AG04449 (cell line): ENCODE results near the gene ZNF708.
"Not testable (repeated sequence)": the region's sequence is repeated elsewhere in the genome, so short reads cannot be mapped to it uniquely, and the experiment has no call there.

Source experiments
- CTCF ChIA-PET: fragments of 350-600 bp; formaldehyde crosslinking; extraction: SDS; loops from one replicate; lab custom pipeline; 2021; ENCODE audit warnings: antibody characterized with exemption; lab: Yijun Ruan, JAX
- POLR2A ChIA-PET: fragments of 400-600, 350-600 bp; formaldehyde crosslinking; extraction: SDS; loops from one replicate; lab custom pipeline; 2020; ENCODE audit warnings: antibody characterized with exemption, inconsistent platforms; lab: Yijun Ruan, JAX
- DNase-seq: peaks from one replicate; pipeline ENCODE4 v3.0.0-alpha.2; 2010; ENCODE audit warnings: low read depth, low spot score
- H3K4me3 ChIP-seq: 2 replicates; pipeline ENCODE4 v1.5.1; 2011; ENCODE audit warnings: low read depth, mild to moderate bottlenecking, control low read depth, low read length
- CTCF ChIP-seq: IDR thresholded peaks from one replicate; pipeline ENCODE4 v1.5.1; 2011; ENCODE audit warnings: mild to moderate bottlenecking, moderate library complexity, low read length, control low read depth, inconsistent platforms; ENCODE audit not compliant: insufficient read depth; ENCODE audit errors: missing control alignments

The ZNF708 gene

GRCh38 chr19:21264416-21264815 lies 64.8 kb downstream of the ZNF708 start:
- ChIA-PET CTCF (no interaction called here), POLR2A (no interaction called here)
- no peak overlapping the region for H3K4me3 ChIP-seq
- no peak for DNase-seq
- TF ChIP-seq CTCF, result no peak

- DNase-seq, H3K4me3 ChIP-seq, CTCF ChIA-PET, POLR2A ChIA-PET: not testable (repeated sequence)
These were observed 68.3 kb downstream of the ZNF708 start for GRCh38 chr19:21260848-21261381.

GRCh38 chr19:21260164-21260847 lies 68.9 kb downstream of the ZNF708 start:
- no peak for TF ChIP-seq CTCF
- CTCF ChIA-PET, result no interaction called here
- POLR2A ChIA-PET, result no interaction called here
- H3K4me3 ChIP-seq, result no peak overlapping the region
- DNase-seq, result no peak

GRCh38 chr19:21259421-21260124 lies 69.6 kb downstream of the ZNF708 start:
- CTCF ChIA-PET, H3K4me3 ChIP-seq, DNase-seq, POLR2A ChIA-PET: not testable (repeated sequence)

- no peak overlapping the region for H3K4me3 ChIP-seq
- no peak for TF ChIP-seq CTCF
- ChIA-PET POLR2A (no interaction called here), CTCF (interaction anchor here (1.2 kb wide), 1 partner anchor 54 kb away, joined by 3 read pairs; no protein-coding TSS in a partner anchor)
- no peak for DNase-seq
These were observed 72.5 kb downstream of the ZNF708 start for GRCh38 chr19:21256722-21257121.
